Neural cell (in vitro differentiated cells): ENCODE measurements around the gene MRPS27. TPM values are rescaled to one million over a fixed set of nuclear protein-coding genes. Genes with fewer than 3 reads are reported as not detected.

Source experiments
- H2AFZ ChIP-seq: fragments of 200-600, 300-800 bp; sonication (generic), shearing (Covaris generic); 2 replicates; pipeline ENCODE4 v1.6.0; 2014; ENCODE audit warnings: low read depth, mild to moderate bottlenecking, antibody characterized with exemption, low read length, moderate library complexity
- H3F3A ChIP-seq: fragments of 200-600 bp; shearing (Covaris generic); 2 replicates; pipeline ENCODE4 v1.6.1; 2016; ENCODE audit warnings: mild to moderate bottlenecking, moderate library complexity, mixed read lengths, antibody characterized with exemption, low read length; ENCODE audit not compliant: insufficient read depth, poor library complexity, severe bottlenecking
- H3K27ac ChIP-seq: fragments of 200-600, 300-800 bp; sonication (generic), shearing (Covaris generic); 2 replicates; pipeline ENCODE4 v1.5.1; 2014; ENCODE audit warnings: mild to moderate bottlenecking, low read length, moderate library complexity
- H3K27me3 ChIP-seq: fragments of 300-800, 200-600 bp; sonication (generic), shearing (Covaris generic); 2 replicates; pipeline ENCODE4 v1.6.0; 2014; ENCODE audit warnings: mild to moderate bottlenecking, low read depth, low read length, moderate library complexity; ENCODE audit not compliant: insufficient read depth
- H3K36me3 ChIP-seq: fragments of 300-800, 200-600 bp; sonication (generic), shearing (Covaris generic); 2 replicates; pipeline ENCODE4 v1.5.1; 2014; ENCODE audit warnings: mild to moderate bottlenecking, antibody characterized with exemption, low read length, moderate library complexity; ENCODE audit not compliant: insufficient read depth
- H3K4me2 ChIP-seq: fragments of 300-800, 200-600 bp; sonication (generic), shearing (Covaris generic); 2 replicates; pipeline ENCODE4 v1.6.0; 2014; ENCODE audit warnings: mild to moderate bottlenecking, low read length
- H3K4me3 ChIP-seq: fragments of 300-800, 200-600 bp; sonication (generic), shearing (Covaris generic); 2 replicates; pipeline ENCODE4 v1.5.1; 2014; ENCODE audit warnings: mild to moderate bottlenecking, low read length, moderate library complexity
- H3K79me2 ChIP-seq: fragments of 200-600 bp; shearing (Covaris generic); replicated peaks from 2 replicates; pipeline ENCODE4 v1.6.0; 2014; ENCODE audit warnings: mild to moderate bottlenecking, low read length, moderate library complexity; ENCODE audit not compliant: insufficient read depth
- H3K9ac ChIP-seq: fragments of 300-800, 200-600 bp; sonication (generic), shearing (Covaris generic); 2 replicates; pipeline ENCODE4 v1.6.1; 2016; ENCODE audit warnings: mild to moderate bottlenecking, low read length, mixed read lengths
- H3K9me2 ChIP-seq: fragments of 200-600 bp; shearing (Covaris generic); 2 replicates; pipeline ENCODE4 v1.6.1; 2016; ENCODE audit warnings: mild to moderate bottlenecking, low read length, mixed read lengths; ENCODE audit not compliant: insufficient read depth
- H3K9me3 ChIP-seq: fragments of 200-600, 300-800 bp; sonication (generic), shearing (Covaris generic); 2 replicates; pipeline ENCODE4 v1.6.1; 2016; ENCODE audit warnings: mild to moderate bottlenecking, mixed run types, low read length, moderate library complexity, mixed read lengths
- H4K20me1 ChIP-seq: fragments of 200-600 bp; shearing (Covaris generic); 2 replicates; pipeline ENCODE4 v1.6.1; 2016; ENCODE audit warnings: mild to moderate bottlenecking, mixed run types; ENCODE audit not compliant: insufficient read depth
- EP300 ChIP-seq: fragments of 450-650 bp; conservative IDR thresholded peaks from 2 replicates; pipeline ENCODE4 v1.6.1; 2014; ENCODE audit warnings: antibody characterized with exemption, mild to moderate bottlenecking, moderate library complexity; ENCODE audit not compliant: poor library complexity, severe bottlenecking
- EZH2 ChIP-seq: fragments of 200-600, 300-800 bp; shearing (Covaris generic), sonication (generic); IDR thresholded peaks from 2 replicates; pipeline ENCODE4 v1.6.1; 2014; ENCODE audit warnings: antibody characterized with exemption, low read length, borderline replicate concordance, mild to moderate bottlenecking; ENCODE audit not compliant: insufficient read depth, poor library complexity, severe bottlenecking
- MXI1 ChIP-seq: fragments of 450-650 bp; conservative IDR thresholded peaks from 2 replicates; pipeline ENCODE4 v1.6.1; 2014; ENCODE audit warnings: antibody characterized with exemption, mild to moderate bottlenecking; ENCODE audit not compliant: poor library complexity, severe bottlenecking
- POLR2AphosphoS5 ChIP-seq: IDR thresholded peaks from 2 replicates; pipeline ENCODE4 v1.6.1; 2012
- RAD21 ChIP-seq: fragments of 450-650 bp; conservative IDR thresholded peaks from 2 replicates; pipeline ENCODE4 v1.6.1; 2014; ENCODE audit warnings: antibody characterized with exemption, mild to moderate bottlenecking, moderate library complexity
- SMC3 ChIP-seq: fragments of 450-650 bp; conservative IDR thresholded peaks from 2 replicates; pipeline ENCODE4 v1.6.1; 2014; ENCODE audit warnings: antibody characterized with exemption, mild to moderate bottlenecking, moderate library complexity; ENCODE audit not compliant: poor library complexity
- TAF1 ChIP-seq: IDR thresholded peaks from 2 replicates; pipeline ENCODE4 v1.6.1; 2012; ENCODE audit warnings: low read depth
- polyA plus RNA-seq: library from polyadenylated mRNA; depleted of rRNA; stranded (reverse); fragments of >200 nt; gene quantifications from 2 replicates; pipeline ENCODE4 v1.2.3, GENCODE V29; 2014
- TF ChIP-seq, protein P1 (sequence below): IDR thresholded peaks from 2 replicates; pipeline ENCODE4 v1.6.1; 2012; ENCODE audit warnings: borderline replicate concordance
- TF ChIP-seq, protein P2 (sequence below): fragments of 450-650 bp; IDR thresholded peaks from 2 replicates; pipeline ENCODE4 v1.5.1; 2014; ENCODE audit warnings: antibody characterized with exemption, mild to moderate bottlenecking, moderate library complexity; ENCODE audit not compliant: poor library complexity, severe bottlenecking

MRPS27 gene
- polyA plus RNA-seq, 1 donor from 2014 or later = 36.7 TPM

DNA sequence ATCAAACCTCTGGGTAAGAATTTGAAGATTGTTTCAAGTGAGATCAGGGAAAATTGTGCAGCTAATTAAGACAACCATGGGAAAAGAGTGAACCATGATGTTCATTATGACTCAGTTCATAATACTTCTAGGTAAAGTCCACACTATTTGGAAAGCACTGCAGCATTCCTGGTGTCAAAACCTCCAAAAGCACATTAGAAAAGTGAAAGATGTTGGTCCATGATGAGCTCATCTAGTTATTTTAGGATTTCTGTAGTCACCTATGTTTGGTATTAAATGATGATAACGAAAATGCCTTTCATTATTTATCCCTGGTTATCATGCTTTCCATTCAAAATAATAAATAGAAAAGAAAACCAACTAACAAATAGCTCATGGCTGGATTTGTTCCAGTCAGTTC, 49.3 kb upstream of the MRPS27 start:
- Histone ChIP-seq H3K36me3 (no peaks in the 10 kb centered on the region), H3K9me3 (no peaks in the 10 kb centered on the region), H4K20me1 (no peaks in the 10 kb centered on the region), H3K27ac (no peak overlapping the region), H3F3A (no peaks in the 10 kb centered on the region), H3K9me2 (no peaks in the 10 kb centered on the region), H3K27me3 (no peaks in the 10 kb centered on the region), H3K4me2 (no peak overlapping the region), H3K9ac (no peak overlapping the region), H3K79me2 (no peaks in the 10 kb centered on the region), H3K4me3 (no peak overlapping the region), H2AFZ (no peak overlapping the region)
- TF ChIP-seq EZH2 = no peak
- TF ChIP-seq, protein P1, sequence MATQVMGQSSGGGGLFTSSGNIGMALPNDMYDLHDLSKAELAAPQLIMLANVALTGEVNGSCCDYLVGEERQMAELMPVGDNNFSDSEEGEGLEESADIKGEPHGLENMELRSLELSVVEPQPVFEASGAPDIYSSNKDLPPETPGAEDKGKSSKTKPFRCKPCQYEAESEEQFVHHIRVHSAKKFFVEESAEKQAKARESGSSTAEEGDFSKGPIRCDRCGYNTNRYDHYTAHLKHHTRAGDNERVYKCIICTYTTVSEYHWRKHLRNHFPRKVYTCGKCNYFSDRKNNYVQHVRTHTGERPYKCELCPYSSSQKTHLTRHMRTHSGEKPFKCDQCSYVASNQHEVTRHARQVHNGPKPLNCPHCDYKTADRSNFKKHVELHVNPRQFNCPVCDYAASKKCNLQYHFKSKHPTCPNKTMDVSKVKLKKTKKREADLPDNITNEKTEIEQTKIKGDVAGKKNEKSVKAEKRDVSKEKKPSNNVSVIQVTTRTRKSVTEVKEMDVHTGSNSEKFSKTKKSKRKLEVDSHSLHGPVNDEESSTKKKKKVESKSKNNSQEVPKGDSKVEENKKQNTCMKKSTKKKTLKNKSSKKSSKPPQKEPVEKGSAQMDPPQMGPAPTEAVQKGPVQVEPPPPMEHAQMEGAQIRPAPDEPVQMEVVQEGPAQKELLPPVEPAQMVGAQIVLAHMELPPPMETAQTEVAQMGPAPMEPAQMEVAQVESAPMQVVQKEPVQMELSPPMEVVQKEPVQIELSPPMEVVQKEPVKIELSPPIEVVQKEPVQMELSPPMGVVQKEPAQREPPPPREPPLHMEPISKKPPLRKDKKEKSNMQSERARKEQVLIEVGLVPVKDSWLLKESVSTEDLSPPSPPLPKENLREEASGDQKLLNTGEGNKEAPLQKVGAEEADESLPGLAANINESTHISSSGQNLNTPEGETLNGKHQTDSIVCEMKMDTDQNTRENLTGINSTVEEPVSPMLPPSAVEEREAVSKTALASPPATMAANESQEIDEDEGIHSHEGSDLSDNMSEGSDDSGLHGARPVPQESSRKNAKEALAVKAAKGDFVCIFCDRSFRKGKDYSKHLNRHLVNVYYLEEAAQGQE = no peak
- no peak for TF ChIP-seq EP300
- TF ChIP-seq MXI1 = no peak
- no peak for TF ChIP-seq RAD21
- TF ChIP-seq POLR2AphosphoS5 = no peak
- TF ChIP-seq, protein P2, sequence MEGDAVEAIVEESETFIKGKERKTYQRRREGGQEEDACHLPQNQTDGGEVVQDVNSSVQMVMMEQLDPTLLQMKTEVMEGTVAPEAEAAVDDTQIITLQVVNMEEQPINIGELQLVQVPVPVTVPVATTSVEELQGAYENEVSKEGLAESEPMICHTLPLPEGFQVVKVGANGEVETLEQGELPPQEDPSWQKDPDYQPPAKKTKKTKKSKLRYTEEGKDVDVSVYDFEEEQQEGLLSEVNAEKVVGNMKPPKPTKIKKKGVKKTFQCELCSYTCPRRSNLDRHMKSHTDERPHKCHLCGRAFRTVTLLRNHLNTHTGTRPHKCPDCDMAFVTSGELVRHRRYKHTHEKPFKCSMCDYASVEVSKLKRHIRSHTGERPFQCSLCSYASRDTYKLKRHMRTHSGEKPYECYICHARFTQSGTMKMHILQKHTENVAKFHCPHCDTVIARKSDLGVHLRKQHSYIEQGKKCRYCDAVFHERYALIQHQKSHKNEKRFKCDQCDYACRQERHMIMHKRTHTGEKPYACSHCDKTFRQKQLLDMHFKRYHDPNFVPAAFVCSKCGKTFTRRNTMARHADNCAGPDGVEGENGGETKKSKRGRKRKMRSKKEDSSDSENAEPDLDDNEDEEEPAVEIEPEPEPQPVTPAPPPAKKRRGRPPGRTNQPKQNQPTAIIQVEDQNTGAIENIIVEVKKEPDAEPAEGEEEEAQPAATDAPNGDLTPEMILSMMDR = no peak
- TF ChIP-seq SMC3 = no peak
- TF ChIP-seq TAF1 = no peak

DNA sequence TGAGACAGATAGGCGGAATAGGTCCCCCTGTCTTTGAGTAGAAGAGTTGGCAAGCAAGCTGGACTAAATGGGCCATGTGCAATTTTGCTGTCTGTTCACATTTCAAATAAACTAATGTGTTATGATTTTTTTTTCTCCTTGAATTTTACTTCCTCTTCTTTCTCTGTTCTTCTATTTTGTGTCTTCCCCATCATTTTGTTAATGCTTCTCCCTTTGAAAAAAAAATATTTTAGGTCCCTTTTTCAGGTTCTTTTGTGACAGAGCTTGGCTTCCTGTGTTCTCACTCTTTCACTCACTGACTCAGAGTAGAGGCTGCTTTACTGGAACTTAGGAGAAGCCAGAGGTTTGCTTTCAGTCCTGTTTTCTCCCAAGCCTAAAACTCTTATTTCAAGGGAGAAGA, 48.2 kb upstream of the MRPS27 start:
- Histone ChIP-seq H3K9ac (no peak overlapping the region), H3K4me3 (no peak overlapping the region), H4K20me1 (no peaks in the 10 kb centered on the region), H3K79me2 (no peaks in the 10 kb centered on the region), H3K9me3 (no peaks in the 10 kb centered on the region), H3K36me3 (no peaks in the 10 kb centered on the region), H2AFZ (no peak overlapping the region), H3K9me2 (no peaks in the 10 kb centered on the region), H3K27ac (no peak overlapping the region), H3K27me3 (no peaks in the 10 kb centered on the region), H3F3A (no peaks in the 10 kb centered on the region), H3K4me2 (no peak overlapping the region)
- no peak for TF ChIP-seq TAF1
- TF ChIP-seq RAD21 = no peak
- TF ChIP-seq MXI1 = no peak
